ENCODE data around the gene NKD2. TPM values are rescaled to one million over a fixed set of nuclear protein-coding genes. Genes with fewer than 3 reads are reported as not detected.

NKD2 gene
- total RNA-seq, 1 experiment from 2014 or later: 12.8 TPM

- Mint-ChIP-seq H3K36me3 (no peaks in the 10 kb centered on the region), H3K27me3 (ENCODE audit: low read depth) (no peaks in the 10 kb centered on the region; the same call in 1 of the 2 replicates), H3K4me3 (no peak overlapping the region), H3K9me3 (no peaks in the 10 kb centered on the region), H3K4me1 (no peaks in the 10 kb centered on the region), H3K27ac (no peak overlapping the region)
- DNase-seq (ENCODE audit: low spot score): no peak
- POLR2A ChIA-PET: no interaction called here
- TF ChIP-seq CREB1 (CRISPR knock-in tag; IDR thresholded peaks at IDR 0.05) (no peak), USF1 (CRISPR knock-in tag; IDR thresholded peaks at IDR 0.05) (no peak), GTF2I (CRISPR knock-in tag; conservative IDR thresholded peaks at IDR 0.05) (no peak), ATF3 (CRISPR knock-in tag; conservative IDR thresholded peaks at IDR 0.05) (no peak), KAT7 (CRISPR knock-in tag; IDR thresholded peaks at IDR 0.05; ENCODE audit: borderline replicate concordance) (no peak), E2F4 (CRISPR knock-in tag; IDR thresholded peaks at IDR 0.05; ENCODE audit: borderline replicate concordance, low read depth) (no peak), TEAD4 (CRISPR knock-in tag; IDR thresholded peaks at IDR 0.05) (no peak), FOXK1 (CRISPR knock-in tag; IDR thresholded peaks at IDR 0.05) (no peak), RORB (CRISPR knock-in tag; IDR thresholded peaks at IDR 0.05) (no peak), USF2 (CRISPR knock-in tag; IDR thresholded peaks at IDR 0.05) (no peak), ESRRA (CRISPR knock-in tag; IDR thresholded peaks at IDR 0.05; ENCODE audit: borderline replicate concordance) (no peak)
- no peak for ATAC-seq
- CTCF ChIA-PET: no interaction called here
These were observed 44.7 kb upstream of the NKD2 start for GRCh38 chr5:963673-964531.

GRCh38 chr5:964821-965220 is 43.8 kb upstream of the NKD2 start:
- ChIA-PET CTCF (interaction anchor here (0.6 to 1.8 kb wide), 3 partner anchors 32 to 203 kb away, joined by 3 to 4 read pairs (median 3); no protein-coding TSS in a partner anchor), POLR2A (no interaction called here)
- H3K27ac Mint-ChIP-seq: no peak overlapping the region; the same call in 1 of the 2 replicates
- H3K27me3 Mint-ChIP-seq (ENCODE audit: low read depth): no peaks in the 10 kb centered on the region; the same call in 1 of the 2 replicates
- H3K4me1 Mint-ChIP-seq: no peaks in the 10 kb centered on the region
- H3K36me3 Mint-ChIP-seq: no peaks in the 10 kb centered on the region
- TF ChIP-seq CREB1 (CRISPR knock-in tag; IDR thresholded peaks at IDR 0.05) (no peak), ERG (CRISPR knock-in tag; IDR thresholded peaks at IDR 0.05) (no peak), FOXK1 (CRISPR knock-in tag; IDR thresholded peaks at IDR 0.05) (no peak), AR (CRISPR knock-in tag; IDR thresholded peaks at IDR 0.05) (no peak), ZNF138 (CRISPR knock-in tag; conservative IDR thresholded peaks at IDR 0.05) (no peak), MXD4 (CRISPR knock-in tag; IDR thresholded peaks at IDR 0.05; ENCODE audit: borderline replicate concordance) (no peak), PRRX2 (CRISPR knock-in tag; IDR thresholded peaks at IDR 0.05) (no peak), ETV6 (CRISPR knock-in tag; IDR thresholded peaks at IDR 0.05) (no peak), MYBL2 (CRISPR knock-in tag; IDR thresholded peaks at IDR 0.05) (no peak), GRHL2 (CRISPR knock-in tag; IDR thresholded peaks at IDR 0.05; ENCODE audit: insufficient replicate concordance, severe bottlenecking) (no peak), NFYB (CRISPR knock-in tag; conservative IDR thresholded peaks at IDR 0.05; ENCODE audit: low read depth) (no peak), ZNF416 (CRISPR knock-in tag; IDR thresholded peaks at IDR 0.05) (no peak), ARID4B (CRISPR knock-in tag; IDR thresholded peaks at IDR 0.05; ENCODE audit: borderline replicate concordance) (no peak)
- no peak for ATAC-seq
- no peak for DNase-seq (ENCODE audit: low spot score)
- H3K4me3 Mint-ChIP-seq: no peak overlapping the region
- H3K9me3 Mint-ChIP-seq: no peaks in the 10 kb centered on the region

Measured in WTC11 (cell line).